K562 (cell line): ENCODE measurements around the gene LRP2.

Experiments used
- ELF1 ChIP-seq: fragments of 200-800 bp; sonication (Bioruptor generic); IDR thresholded peaks from 2 replicates; pipeline ENCODE4 v1.6.1; 2016; ENCODE audit warnings: missing genetic modification characterization, missing compliant biosample characterization
- GTF3C2 ChIP-seq: IDR thresholded peaks from 3 replicates; pipeline ENCODE4 v1.6.1; 2011; ENCODE audit warnings: borderline replicate concordance, mild to moderate bottlenecking, moderate library complexity; ENCODE audit not compliant: insufficient read length; ENCODE audit errors: extremely low read depth
- MYNN ChIP-seq, 2 experiments: sonication (generic); formaldehyde crosslinking in 1 of 2; IDR thresholded peaks; 2 replicates each; pipeline versions ENCODE4 v1.5.0 to v1.6.1; 2016 to 2020; ENCODE audit warnings: antibody characterized with exemption in 1 of 2, missing genetic modification reagents in 1 of 2
- POLR2A ChIP-seq: fragments of 450-650 bp; conservative IDR thresholded peaks from 2 replicates; pipeline ENCODE4 v1.6.1; 2016

- TF ChIP-seq GTF3C2: no peak
- TF ChIP-seq POLR2A: no peak
- TF ChIP-seq ELF1 (tag): no peak
- TF ChIP-seq MYNN (IDR thresholded peaks at IDR 0.05): no peak
- TF ChIP-seq MYNN (CRISPR knock-in tag; IDR thresholded peaks at IDR 0.05): no peak
Measured at GRCh38 chr2:169136885-169137534, 225.3 kb downstream of the LRP2 start.
